ENCODE measurements around the gene C1GALT1. TPM values are rescaled to one million over a fixed set of nuclear protein-coding genes. Genes with fewer than 3 reads are reported as not detected.
"Not testable (repeated sequence)": the region's sequence is repeated elsewhere in the genome, so short reads cannot be mapped to it uniquely, and the experiment has no call there.

C1GALT1 gene
- total RNA-seq, 1 donor: 137 TPM

- Histone ChIP-seq H3K4me2 (ENCODE audit: insufficient read depth, low read length) (peak overlapping the region; percentile 73), H4K20me1 (ENCODE audit: insufficient read depth, low read length) (peaks cover 52% of the 10 kb centered on the region), H3K27me3 (ENCODE audit: insufficient read depth, low read length) (no peaks in the 10 kb centered on the region), H3K4me1 (ENCODE audit: insufficient read depth, low read length) (peaks cover 40% of the 10 kb centered on the region), H3K4me3 (ENCODE audit: insufficient read depth, low read length) (no peak overlapping the region), H3K27ac (ENCODE audit: low read depth, low read length) (no peak overlapping the region), H2AFZ (ENCODE audit: low read length) (no peak overlapping the region), H3K9me3 (ENCODE audit: low read depth, low read length) (no peaks in the 10 kb centered on the region), H3K36me3 (ENCODE audit: insufficient read depth, low read length) (peaks cover 20% of the 10 kb centered on the region), H3K79me2 (ENCODE audit: insufficient read depth, low read length) (peaks cover 99% of the 10 kb centered on the region)
- TF ChIP-seq, protein P1, sequence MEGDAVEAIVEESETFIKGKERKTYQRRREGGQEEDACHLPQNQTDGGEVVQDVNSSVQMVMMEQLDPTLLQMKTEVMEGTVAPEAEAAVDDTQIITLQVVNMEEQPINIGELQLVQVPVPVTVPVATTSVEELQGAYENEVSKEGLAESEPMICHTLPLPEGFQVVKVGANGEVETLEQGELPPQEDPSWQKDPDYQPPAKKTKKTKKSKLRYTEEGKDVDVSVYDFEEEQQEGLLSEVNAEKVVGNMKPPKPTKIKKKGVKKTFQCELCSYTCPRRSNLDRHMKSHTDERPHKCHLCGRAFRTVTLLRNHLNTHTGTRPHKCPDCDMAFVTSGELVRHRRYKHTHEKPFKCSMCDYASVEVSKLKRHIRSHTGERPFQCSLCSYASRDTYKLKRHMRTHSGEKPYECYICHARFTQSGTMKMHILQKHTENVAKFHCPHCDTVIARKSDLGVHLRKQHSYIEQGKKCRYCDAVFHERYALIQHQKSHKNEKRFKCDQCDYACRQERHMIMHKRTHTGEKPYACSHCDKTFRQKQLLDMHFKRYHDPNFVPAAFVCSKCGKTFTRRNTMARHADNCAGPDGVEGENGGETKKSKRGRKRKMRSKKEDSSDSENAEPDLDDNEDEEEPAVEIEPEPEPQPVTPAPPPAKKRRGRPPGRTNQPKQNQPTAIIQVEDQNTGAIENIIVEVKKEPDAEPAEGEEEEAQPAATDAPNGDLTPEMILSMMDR (IDR thresholded peaks at IDR 0.05; ENCODE audit: extremely low read depth, low read depth, low read length): no peak
- no peak for DNase-seq (ENCODE audit: insufficient read length, low spot score, missing footprints)
Measured at GRCh38 chr7:7188742-7189141, 6.4 kb downstream of the C1GALT1 start.

- Histone ChIP-seq H3K4me3 (ENCODE audit: insufficient read depth, low read length) (peak overlapping the region; percentile 45), H3K79me2 (ENCODE audit: insufficient read depth, low read length) (peaks cover 99% of the 10 kb centered on the region)
- peak; percentile 13 for DNase-seq (ENCODE audit: insufficient read length, low spot score, missing footprints)
Measured at GRCh38 chr7:7190142-7190541, 7.8 kb downstream of the C1GALT1 start.

DNA sequence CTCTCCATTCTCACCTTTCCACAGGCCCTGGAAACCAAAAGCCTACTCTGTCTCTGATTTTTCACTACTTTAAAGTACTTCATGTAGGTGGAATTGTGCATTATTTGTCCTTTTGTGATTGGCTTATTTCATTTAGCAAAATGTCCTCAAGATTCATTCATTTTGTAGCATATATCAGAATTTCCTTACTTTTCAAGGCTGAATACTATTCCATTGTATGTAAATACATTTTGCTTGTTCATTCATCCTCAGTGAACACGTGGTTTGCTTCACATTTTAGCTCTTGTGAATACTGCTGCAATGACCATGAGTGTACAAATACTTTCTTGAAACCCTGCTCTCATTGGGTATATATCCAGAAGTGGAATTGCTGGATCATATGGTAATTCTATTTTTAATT is 8.8 kb downstream of the C1GALT1 start:
- Histone ChIP-seq H3K79me2 (ENCODE audit: insufficient read depth, low read length) (peaks cover 99% of the 10 kb centered on the region), H3K27ac (ENCODE audit: low read depth, low read length) (no peak overlapping the region), H3K36me3 (ENCODE audit: insufficient read depth, low read length) (peaks cover 10% of the 10 kb centered on the region), H4K20me1 (ENCODE audit: insufficient read depth, low read length) (peaks cover 47% of the 10 kb centered on the region), H3K9me3 (ENCODE audit: low read depth, low read length) (no peaks in the 10 kb centered on the region), H3K4me3 (ENCODE audit: insufficient read depth, low read length) (no peak overlapping the region), H2AFZ (ENCODE audit: low read length) (no peak overlapping the region), H3K4me1 (ENCODE audit: insufficient read depth, low read length) (peaks cover 27% of the 10 kb centered on the region), H3K4me2 (ENCODE audit: insufficient read depth, low read length) (no peak overlapping the region), H3K27me3 (ENCODE audit: insufficient read depth, low read length) (no peaks in the 10 kb centered on the region)
- TF ChIP-seq, protein P1 (IDR thresholded peaks at IDR 0.05; ENCODE audit: extremely low read depth, low read depth, low read length): no peak
- no peak for DNase-seq (ENCODE audit: insufficient read length, low spot score, missing footprints)

More at GRCh38 chr7:7190142-7190541, 7.8 kb downstream of the C1GALT1 start:
- Histone ChIP-seq H3K9me3 (ENCODE audit: low read depth, low read length) (no peaks in the 10 kb centered on the region), H3K27me3 (ENCODE audit: insufficient read depth, low read length) (no peaks in the 10 kb centered on the region), H2AFZ (ENCODE audit: low read length) (no peak overlapping the region), H4K20me1 (ENCODE audit: insufficient read depth, low read length) (peaks cover 56% of the 10 kb centered on the region), H3K36me3 (ENCODE audit: insufficient read depth, low read length) (peaks cover 20% of the 10 kb centered on the region), H3K4me2 (ENCODE audit: insufficient read depth, low read length) (peak overlapping the region; percentile 71), H3K27ac (ENCODE audit: low read depth, low read length) (no peak overlapping the region), H3K4me1 (ENCODE audit: insufficient read depth, low read length) (peaks cover 37% of the 10 kb centered on the region)
- TF ChIP-seq, protein P1 (IDR thresholded peaks at IDR 0.05; ENCODE audit: extremely low read depth, low read depth, low read length): no peak

GRCh38 chr7:7192798-7193788 is 10.7 kb downstream of the C1GALT1 start:
- H3K4me3 ChIP-seq (ENCODE audit: insufficient read depth, low read length); H2AFZ ChIP-seq (ENCODE audit: low read length); H3K4me2 ChIP-seq (ENCODE audit: insufficient read depth, low read length); H3K27me3 ChIP-seq (ENCODE audit: insufficient read depth, low read length); DNase-seq (ENCODE audit: insufficient read length, low spot score, missing footprints); H3K9me3 ChIP-seq (ENCODE audit: low read depth, low read length); H3K27ac ChIP-seq (ENCODE audit: low read depth, low read length); H3K36me3 ChIP-seq (ENCODE audit: insufficient read depth, low read length): not testable (repeated sequence)
- H4K20me1 ChIP-seq (ENCODE audit: insufficient read depth, low read length): peaks cover 39% of the 10 kb centered on the region
- H3K79me2 ChIP-seq (ENCODE audit: insufficient read depth, low read length): peaks cover 96% of the 10 kb centered on the region
- H3K4me1 ChIP-seq (ENCODE audit: insufficient read depth, low read length): peaks cover 12% of the 10 kb centered on the region

DNA sequence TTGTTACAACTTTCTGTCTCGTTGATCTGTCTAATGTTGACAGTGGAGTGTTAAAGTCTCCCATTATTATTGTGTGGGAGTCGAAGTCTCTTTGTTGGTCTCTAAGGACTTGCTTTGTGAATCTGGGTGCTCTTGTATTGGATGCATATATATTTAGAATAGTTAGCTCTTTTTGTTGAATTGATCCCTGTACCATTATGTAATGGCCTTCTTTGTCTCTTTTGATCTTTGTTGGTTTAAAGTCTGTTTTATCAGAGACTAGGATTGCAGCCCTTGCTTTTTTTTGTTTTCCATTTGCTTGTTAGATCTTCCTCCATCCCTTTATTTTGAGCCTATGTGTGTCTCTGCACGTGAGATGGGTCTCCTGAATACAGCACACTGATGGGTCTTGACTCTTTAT is 17.2 kb downstream of the C1GALT1 start:
- H3K27me3 ChIP-seq (ENCODE audit: insufficient read depth, low read length); H3K4me2 ChIP-seq (ENCODE audit: insufficient read depth, low read length); DNase-seq (ENCODE audit: insufficient read length, low spot score, missing footprints); H3K4me1 ChIP-seq (ENCODE audit: insufficient read depth, low read length); H3K27ac ChIP-seq (ENCODE audit: low read depth, low read length); H2AFZ ChIP-seq (ENCODE audit: low read length); H3K9me3 ChIP-seq (ENCODE audit: low read depth, low read length); H3K36me3 ChIP-seq (ENCODE audit: insufficient read depth, low read length); H3K4me3 ChIP-seq (ENCODE audit: insufficient read depth, low read length): not testable (repeated sequence)
- peaks cover 89% of the 10 kb centered on the region for H3K79me2 ChIP-seq (ENCODE audit: insufficient read depth, low read length)
- peaks cover 29% of the 10 kb centered on the region for H4K20me1 ChIP-seq (ENCODE audit: insufficient read depth, low read length)

DNA sequence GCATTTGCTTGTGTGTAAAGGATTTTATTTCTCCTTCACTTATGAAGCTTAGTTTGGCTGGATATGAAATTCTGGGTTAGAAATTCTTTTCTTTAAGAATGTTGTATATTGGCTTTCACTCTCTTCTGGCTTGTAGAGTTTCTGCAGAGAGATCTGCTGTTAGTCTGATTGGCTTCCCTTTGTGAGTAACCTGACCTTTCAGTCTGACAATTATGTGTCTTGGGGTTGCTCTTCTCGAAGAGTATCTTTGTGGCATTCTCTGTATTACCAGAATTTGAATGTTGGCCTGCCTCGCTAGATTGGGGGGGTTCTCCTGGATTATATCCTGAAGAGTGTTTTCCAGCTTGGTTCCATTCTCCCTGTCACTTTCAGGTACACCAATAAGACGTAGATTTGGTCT is 17.9 kb downstream of the C1GALT1 start:
- H3K9me3 ChIP-seq (ENCODE audit: low read depth, low read length); H3K4me3 ChIP-seq (ENCODE audit: insufficient read depth, low read length); H3K4me2 ChIP-seq (ENCODE audit: insufficient read depth, low read length); H3K4me1 ChIP-seq (ENCODE audit: insufficient read depth, low read length); H2AFZ ChIP-seq (ENCODE audit: low read length); H3K27ac ChIP-seq (ENCODE audit: low read depth, low read length); DNase-seq (ENCODE audit: insufficient read length, low spot score, missing footprints); H3K36me3 ChIP-seq (ENCODE audit: insufficient read depth, low read length); H3K27me3 ChIP-seq (ENCODE audit: insufficient read depth, low read length): not testable (repeated sequence)
- Histone ChIP-seq H3K79me2 (ENCODE audit: insufficient read depth, low read length) (peaks cover 89% of the 10 kb centered on the region), H4K20me1 (ENCODE audit: insufficient read depth, low read length) (peaks cover 34% of the 10 kb centered on the region)
